Stimulated activated CD4-positive, alpha-beta T cell treated with anti-CD3 and anti-CD28 coated beads, TNF-alpha, amount 100 ng/mL, for 24 hours (primary cell): ENCODE data around the gene TRHDE.
"Not testable (repeated sequence)": the region's sequence is repeated elsewhere in the genome, so short reads cannot be mapped to it uniquely, and the experiment has no call there.

ENCODE experiments used
- DNase-seq, 3 experiments: peaks; one replicate each; pipeline ENCODE4 v3.0.0-alpha.2; 2020; ENCODE audit warnings: low read depth in 3 of 3

The TRHDE gene

DNA sequence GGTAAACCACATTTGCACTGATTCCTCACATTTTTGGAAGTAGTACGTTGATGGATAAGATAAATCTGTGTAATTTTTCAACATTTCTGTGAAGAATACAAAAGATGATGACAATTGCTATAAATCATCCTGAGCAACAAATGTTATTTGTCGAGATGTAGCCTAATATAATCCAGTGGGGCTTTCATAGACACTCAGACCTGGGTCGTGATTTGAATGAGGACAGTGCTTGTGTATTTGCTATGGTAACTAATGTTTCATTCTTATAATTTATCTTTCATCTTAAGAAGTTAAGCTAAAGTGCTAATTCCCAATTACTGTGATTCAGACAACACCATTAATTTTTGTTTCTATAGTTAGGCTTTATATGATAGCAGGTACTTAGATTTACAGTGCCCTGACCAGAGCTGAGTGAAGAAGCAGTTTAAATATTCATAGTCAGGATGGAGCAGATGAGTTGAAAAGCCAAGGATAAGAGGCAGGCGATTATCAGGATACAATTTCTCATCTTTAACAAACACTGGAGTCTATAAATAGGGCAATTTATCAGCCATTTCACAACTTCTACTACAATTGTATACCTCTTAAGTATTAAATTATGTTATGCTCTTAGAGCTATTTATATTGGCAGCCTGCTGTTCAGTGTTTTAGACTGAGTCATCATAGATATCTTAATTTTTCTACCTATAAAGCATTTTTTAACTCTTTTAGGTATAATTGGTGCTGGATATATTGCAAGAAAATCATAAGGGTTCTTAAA lies 359.9 kb downstream of the TRHDE start:
- no peak for DNase-seq

DNA sequence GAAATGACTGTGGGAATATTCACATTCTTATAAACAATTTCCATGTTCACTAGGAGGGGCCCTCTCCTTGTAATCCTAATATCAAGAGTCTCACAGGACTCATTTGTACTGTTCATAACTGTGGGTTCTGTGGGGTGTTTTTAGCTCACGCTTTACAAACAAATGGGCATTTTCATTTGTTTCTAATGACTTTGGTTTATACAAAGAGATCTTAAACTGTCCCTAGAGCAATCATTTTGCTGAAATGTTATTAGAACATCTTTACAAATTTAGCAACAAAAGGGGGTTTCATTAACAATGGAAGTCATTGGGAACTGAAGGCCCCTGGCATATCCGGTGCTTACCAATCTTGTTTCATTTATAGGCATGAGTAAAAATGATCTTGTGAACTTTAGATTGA lies 370.5 kb downstream of the TRHDE start:
- DNase-seq, result no peak

DNA sequence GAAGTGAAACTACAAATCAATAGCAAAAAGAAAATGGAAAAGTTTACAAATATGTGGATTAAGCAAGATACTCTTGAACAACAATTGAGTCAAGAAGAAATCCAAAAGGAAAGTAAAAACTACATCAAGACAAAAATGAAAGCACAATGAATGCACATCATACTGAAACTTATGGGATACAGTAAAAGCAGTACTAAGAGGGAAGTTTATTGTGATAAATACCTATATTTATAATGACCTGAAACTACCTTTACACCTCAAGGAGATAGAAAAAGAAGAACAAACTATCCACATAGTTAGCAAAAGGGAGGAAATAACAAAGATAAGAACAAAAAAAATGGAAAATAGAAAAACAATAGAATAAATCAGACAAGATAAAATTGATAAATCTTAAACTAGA lies 375.0 kb downstream of the TRHDE start:
- no peak for DNase-seq

DNA sequence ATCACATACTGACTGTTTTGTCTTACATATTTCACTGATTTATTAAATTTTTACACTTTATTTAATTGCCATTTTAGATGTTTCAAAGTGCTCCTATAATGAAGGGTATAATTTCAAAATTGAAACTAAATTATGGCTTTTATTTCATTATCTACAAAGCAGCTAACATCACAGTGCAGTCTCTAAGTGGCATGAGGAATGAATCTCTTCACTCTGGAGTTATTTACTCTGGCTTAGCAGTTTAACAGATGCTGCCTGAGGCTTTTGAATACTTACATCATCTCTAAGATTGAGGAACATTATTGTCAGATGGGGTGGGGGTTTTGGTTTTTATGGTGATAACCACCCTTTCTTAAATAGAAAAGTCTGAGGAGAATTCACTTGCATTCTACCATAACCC lies 386.4 kb downstream of the TRHDE start:
- DNase-seq, result no peak

GRCh38 chr12:72660174-72660573 lies 388.0 kb downstream of the TRHDE start:
- not testable (repeated sequence) for DNase-seq

DNA sequence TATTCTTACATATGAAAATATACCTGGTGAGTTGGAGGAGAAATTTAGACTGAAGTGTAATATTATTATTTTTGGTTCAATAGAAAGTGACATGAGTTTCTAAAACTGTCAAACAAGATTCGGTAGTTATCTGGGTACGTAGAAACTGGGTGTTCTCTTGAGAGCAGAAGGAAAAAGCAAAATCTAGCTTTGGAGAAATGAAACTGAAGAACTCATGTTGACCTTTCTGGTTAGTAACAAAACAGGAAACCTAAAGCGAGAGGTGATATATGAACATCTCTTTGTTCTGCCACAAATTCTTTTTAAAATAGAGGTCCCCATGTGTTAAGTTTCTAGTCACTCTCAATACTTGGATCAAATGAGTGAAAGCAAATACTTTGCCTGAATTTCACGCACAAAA lies 401.7 kb downstream of the TRHDE start:
- no peak for DNase-seq

GRCh38 chr12:72676556-72676955 lies 404.4 kb downstream of the TRHDE start:
- no peak for DNase-seq

GRCh38 chr12:72677139-72677538 lies 405.0 kb downstream of the TRHDE start:
- no peak for DNase-seq

DNA sequence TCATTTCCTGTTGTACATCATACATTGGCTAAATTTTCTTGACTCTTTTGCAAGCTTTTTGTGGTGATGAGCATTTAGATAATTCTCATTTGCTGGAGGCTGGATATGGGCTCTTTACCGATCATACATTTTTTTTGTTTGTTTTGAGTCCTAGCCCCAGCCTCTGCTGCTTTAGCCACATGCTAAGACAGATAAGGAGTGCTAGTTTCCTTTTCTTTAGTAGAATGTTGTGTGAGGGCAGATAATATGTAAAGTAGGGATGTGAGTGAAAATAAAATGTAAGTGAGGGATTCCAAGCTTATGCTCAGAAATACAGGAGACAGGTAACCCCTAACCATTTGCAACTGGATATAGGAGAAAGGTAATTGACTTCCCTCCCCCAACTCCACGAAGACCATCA lies 405.7 kb downstream of the TRHDE start:
- no peak for DNase-seq

DNA sequence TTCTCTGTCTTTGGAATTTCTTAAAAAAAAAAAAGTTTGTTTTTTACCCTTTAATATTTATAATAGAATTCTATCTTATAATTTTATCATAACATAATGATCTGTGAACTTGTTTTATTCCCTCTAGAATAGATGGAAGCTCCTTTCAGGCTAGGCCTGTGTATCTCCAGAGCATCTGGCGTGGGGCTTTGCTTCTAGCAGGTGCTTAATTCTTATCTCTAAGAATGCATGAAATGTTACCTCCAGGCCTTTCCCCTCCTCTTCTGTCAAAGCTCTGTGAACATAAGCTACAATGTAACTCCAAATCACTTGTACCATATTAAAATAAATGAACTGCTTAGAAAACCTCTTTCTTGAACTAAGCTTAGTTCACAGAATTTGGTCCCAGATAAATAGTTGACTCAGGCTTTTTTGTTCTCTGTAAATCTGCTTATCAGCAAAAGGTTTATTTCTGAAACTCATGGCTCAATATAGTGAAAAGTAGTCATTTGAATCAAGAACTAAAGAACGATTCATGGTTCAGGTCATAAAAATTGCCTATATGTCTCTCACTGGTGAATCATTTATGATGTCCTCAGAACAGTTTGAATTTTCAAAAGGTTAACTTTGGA lies 407.1 kb downstream of the TRHDE start:
- DNase-seq, result no peak

GRCh38 chr12:72681028-72681427 lies 408.9 kb downstream of the TRHDE start:
- DNase-seq, result no peak

DNA sequence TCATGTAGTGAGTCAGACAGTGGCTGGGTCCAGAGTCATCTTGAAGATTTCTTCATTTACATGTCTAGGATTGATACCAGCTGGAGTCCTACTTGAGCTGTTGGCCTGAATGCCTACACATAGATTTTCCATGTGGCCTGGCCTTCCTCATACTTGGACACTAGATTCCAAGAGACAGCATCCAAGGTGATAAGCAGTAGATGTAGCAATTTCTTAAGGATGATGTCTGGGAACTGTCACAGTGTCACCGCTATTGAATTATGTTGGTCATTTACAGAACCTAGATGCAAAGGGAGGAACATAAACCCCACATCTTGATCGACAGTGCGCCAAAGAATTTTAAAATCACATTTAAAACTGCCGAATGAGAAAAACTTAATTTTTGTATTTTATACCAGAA lies 412.3 kb downstream of the TRHDE start:
- DNase-seq, result no peak

DNA sequence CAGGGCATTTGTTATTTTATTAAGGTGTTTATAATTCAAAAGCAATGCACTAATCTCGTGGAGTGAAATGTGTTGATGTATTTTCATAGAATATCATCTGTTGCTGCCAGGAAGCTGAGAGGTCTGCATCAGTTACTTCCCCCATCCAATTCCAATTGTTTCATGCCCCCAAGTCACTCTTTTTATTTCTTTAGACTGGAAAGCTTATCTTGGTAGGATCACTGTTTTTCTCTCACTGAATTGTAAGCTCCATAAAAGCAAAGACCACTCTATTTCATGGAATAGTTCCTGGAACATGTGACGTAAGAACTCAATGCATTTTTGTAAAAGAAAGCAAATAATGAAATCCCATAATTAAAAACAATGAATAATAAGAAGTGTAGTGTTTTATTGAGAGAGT lies 420.2 kb downstream of the TRHDE start:
- DNase-seq, result no peak

DNA sequence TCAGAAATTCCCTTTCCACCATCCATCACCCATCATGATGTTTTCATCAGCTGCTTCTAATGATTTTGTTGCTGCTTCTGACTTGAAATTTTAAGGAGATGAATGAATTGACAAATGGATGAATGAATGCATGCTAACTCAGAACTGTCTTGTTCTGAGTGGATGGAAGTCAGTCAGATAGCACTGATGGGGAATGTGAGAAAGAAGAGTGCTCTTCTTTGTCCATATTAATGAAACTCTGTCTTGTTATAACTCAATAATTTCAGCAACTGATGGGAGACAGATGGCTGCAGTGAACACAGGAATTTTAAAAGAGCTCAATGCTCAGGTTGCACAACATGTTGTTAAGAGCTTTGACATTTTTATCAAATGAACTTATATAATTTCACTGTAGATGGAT lies 422.0 kb downstream of the TRHDE start:
- no peak for DNase-seq

DNA sequence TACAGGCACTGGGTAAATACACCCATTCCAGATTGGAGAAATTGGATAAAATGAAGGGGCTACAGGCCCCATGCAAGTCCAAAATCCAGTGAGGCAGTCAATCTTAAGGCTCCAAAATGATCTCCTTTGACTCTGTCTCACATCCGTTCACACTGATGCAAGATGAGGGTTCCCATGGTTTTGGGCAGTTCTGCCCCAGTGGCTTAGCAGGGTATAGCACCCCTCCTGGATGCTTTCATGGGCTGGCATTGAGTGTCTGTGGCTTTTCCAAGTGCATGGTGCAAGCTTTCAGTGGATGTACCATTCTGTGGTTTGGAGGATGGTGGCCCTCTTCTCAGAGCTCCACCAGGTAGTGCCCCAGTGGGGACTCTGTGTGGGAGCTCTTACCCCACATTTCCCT lies 427.2 kb downstream of the TRHDE start:
- DNase-seq, result no peak

- DNase-seq, result not testable (repeated sequence)
Measured at GRCh38 chr12:72712025-72712424, 439.9 kb downstream of the TRHDE start.

DNA sequence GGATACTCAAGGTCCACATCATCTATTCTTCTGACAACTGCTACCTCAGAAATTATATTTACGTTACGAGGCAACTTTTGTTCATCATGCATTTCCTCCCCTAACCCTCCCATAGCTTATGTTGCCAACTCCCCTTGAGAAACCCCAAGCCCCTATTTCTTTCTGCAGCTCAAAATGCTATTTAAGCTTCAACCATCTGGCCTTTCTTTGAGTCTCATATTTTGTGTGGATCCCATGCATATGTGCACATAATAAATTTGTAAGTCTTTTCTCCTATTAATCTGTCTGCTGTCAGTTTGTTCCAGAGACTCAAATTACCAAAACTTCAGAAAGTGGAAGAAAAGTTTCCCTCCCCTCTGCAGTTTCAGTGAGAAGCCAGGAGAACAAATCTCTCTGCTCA lies 444.1 kb downstream of the TRHDE start:
- no peak for DNase-seq

DNA sequence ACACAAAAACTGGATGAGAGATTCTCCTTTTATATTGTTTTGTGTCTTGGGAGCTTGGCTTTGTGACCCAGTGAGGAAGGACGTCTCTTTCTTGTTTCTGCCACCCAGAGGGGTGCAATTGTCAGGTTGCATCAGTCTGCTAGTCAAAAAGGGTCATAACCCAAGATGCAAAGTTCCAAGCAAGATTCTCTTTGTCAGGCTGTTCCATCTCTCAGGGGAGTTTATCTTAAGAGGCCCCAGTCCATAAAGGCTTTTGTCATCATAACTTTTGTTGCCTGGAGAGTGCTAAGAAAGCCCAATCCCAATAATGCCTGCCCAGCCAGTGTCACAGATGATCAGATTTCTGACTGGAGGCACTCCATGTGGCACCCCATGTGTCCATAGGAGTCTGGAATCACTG lies 444.9 kb downstream of the TRHDE start:
- DNase-seq, result no peak
